GM10248 (cell line): ENCODE results near the gene PGBD5.

ENCODE experiments used
- CTCF ChIA-PET: fragments of 300-600 bp; sonication (Branson Sonifier 250); formaldehyde crosslinking; extraction: SDS; loops from one replicate; lab custom pipeline; 2021; ENCODE audit warnings: antibody characterized with exemption; lab: Yijun Ruan, JAX
- POLR2A ChIA-PET: fragments of 350-650 bp; sonication (Branson Sonifier 250); formaldehyde crosslinking; extraction: SDS; loops from one replicate; lab custom pipeline; 2020; ENCODE audit warnings: antibody characterized with exemption; lab: Yijun Ruan, JAX
- DNase-seq: peaks from one replicate; pipeline ENCODE4 v3.0.0; 2012; ENCODE audit errors: extremely low spot score
- TF ChIP-seq, protein P1 (sequence below): IDR thresholded peaks from 2 replicates; pipeline ENCODE4 v1.5.1; 2012; ENCODE audit warnings: mild to moderate bottlenecking, low read depth; ENCODE audit errors: extremely low read depth, missing control alignments, control extremely low read depth

Gene PGBD5

DNA sequence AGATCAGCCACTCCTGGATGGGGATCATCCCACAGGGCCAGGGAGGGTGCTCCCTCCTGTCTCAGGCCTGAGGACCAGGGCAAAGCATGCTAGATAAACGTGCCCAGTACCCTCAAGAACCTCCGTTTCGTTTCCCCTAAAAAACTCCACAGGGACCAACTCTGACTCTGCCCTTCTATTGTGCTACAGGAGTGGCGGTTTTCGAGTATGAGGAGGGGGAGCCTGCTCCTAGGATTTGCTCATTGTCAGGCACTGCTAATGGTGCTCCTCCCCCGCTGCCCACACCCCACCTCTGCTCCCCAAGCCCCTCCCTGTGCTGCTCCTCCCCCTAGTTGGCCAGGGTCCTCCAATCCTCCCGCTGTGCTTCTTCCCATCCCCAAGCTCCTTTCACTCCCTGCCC, 32.0 kb downstream of the PGBD5 start:
- TF ChIP-seq, protein P1, sequence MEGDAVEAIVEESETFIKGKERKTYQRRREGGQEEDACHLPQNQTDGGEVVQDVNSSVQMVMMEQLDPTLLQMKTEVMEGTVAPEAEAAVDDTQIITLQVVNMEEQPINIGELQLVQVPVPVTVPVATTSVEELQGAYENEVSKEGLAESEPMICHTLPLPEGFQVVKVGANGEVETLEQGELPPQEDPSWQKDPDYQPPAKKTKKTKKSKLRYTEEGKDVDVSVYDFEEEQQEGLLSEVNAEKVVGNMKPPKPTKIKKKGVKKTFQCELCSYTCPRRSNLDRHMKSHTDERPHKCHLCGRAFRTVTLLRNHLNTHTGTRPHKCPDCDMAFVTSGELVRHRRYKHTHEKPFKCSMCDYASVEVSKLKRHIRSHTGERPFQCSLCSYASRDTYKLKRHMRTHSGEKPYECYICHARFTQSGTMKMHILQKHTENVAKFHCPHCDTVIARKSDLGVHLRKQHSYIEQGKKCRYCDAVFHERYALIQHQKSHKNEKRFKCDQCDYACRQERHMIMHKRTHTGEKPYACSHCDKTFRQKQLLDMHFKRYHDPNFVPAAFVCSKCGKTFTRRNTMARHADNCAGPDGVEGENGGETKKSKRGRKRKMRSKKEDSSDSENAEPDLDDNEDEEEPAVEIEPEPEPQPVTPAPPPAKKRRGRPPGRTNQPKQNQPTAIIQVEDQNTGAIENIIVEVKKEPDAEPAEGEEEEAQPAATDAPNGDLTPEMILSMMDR = no peak
- CTCF ChIA-PET = interaction anchor here (1.2 kb wide), 1 partner anchor 9 kb away, joined by 4 read pairs; no protein-coding TSS in a partner anchor
- POLR2A ChIA-PET = interaction anchor here (0.7 kb wide), 1 partner anchor 696 kb away, joined by 4 read pairs; no protein-coding TSS in a partner anchor
- DNase-seq = no peak

DNA sequence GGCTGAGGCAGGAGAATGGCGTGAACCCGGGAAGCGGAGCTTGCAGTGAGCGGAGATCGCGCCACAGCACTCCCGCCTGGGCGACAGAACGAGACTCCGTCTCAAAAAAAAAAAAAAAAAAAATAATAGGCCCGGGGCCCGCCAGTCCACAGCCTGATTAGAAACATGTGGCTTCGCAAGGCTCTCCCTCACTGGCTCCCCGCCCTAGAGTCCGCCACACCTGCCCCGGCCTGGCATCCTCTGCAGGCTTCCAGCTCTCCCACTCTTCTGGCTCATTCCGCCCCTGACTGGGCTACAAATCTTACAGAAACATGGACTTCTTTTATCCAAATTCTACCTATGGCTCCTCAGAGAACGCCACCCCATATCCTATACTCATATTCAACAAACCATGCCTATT, 32.4 kb downstream of the PGBD5 start:
- DNase-seq = no peak
- TF ChIP-seq, protein P1 = no peak
- ChIA-PET POLR2A (no interaction called here), CTCF (no interaction called here)

- no peak for DNase-seq
- ChIA-PET POLR2A (no interaction called here), CTCF (no interaction called here)
- TF ChIP-seq, protein P1 = no peak
Observed at GRCh38 chr1:230392920-230393521, 33.1 kb downstream of the PGBD5 start.

GRCh38 chr1:230392536-230392909, 33.6 kb downstream of the PGBD5 start:
- ChIA-PET POLR2A (no interaction called here), CTCF (no interaction called here)
- DNase-seq = no peak
- TF ChIP-seq, protein P1 = no peak

GRCh38 chr1:230391776-230392535, 34.2 kb downstream of the PGBD5 start:
- POLR2A ChIA-PET = no interaction called here
- CTCF ChIA-PET = no interaction called here
- TF ChIP-seq, protein P1 = no peak
- no peak for DNase-seq

DNA sequence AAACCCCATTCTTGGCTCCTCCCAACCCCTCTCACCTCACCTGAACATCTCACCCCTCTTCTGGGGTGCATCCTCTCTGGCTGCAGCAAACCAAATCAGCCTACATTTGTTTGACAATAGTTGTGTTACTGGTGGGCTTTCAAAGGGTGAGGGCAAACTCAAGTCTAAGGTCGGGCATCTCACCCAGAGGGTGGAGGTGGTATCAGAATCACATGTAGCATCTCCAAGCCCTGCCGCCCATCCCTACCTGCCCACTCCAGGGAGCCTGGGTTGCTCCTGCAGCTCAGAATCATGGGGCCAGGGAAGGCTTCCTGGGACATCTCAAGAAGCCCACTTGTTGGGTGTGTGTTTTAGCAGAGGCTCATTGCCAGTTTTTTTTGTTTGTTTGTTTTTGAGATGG, 35.8 kb downstream of the PGBD5 start:
- TF ChIP-seq, protein P1 = no peak
- ChIA-PET CTCF (no interaction called here), POLR2A (no interaction called here)
- DNase-seq = no peak
